ENCODE measurements around the gene ANKRD12.

Gene ANKRD12

GRCh38 chr18:9239720-9240119, 103.1 kb downstream of the ANKRD12 start:
- Histone ChIP-seq H3K27me3 (ENCODE audit: low read depth, low read length) (no peaks in the 10 kb centered on the region), H3K4me1 (ENCODE audit: low read length) (peaks cover 55% of the 10 kb centered on the region), H3K9ac (ENCODE audit: low read length) (no peak overlapping the region), H3K4me3 (ENCODE audit: low read length) (peak overlapping the region; percentile 13), H2AFZ (ENCODE audit: low read depth, low read length) (no peak overlapping the region), H3K79me2 (ENCODE audit: low read length) (peaks cover 4% of the 10 kb centered on the region), H3K36me3 (replicated peaks; ENCODE audit: low read depth, low read length) (peaks cover 56% of the 10 kb centered on the region), H3K27ac (ENCODE audit: low read length) (peak overlapping the region; percentile 57), H3K9me3 (ENCODE audit: insufficient read depth, low read length) (no peaks in the 10 kb centered on the region), H3K4me2 (ENCODE audit: low read length) (peak overlapping the region; percentile 52), H4K20me1 (ENCODE audit: insufficient read depth, low read length) (peaks cover 35% of the 10 kb centered on the region)
- TF ChIP-seq CTCF (IDR thresholded peaks at IDR 0.05; ENCODE audit: low read depth, low read length) (no peak), EZH2phosphoT487 (IDR thresholded peaks at IDR 0.05; ENCODE audit: low read depth) (no peak)

GRCh38 chr18:9240270-9240669, 103.7 kb downstream of the ANKRD12 start:
- TF ChIP-seq CTCF (IDR thresholded peaks at IDR 0.05; ENCODE audit: low read depth, low read length), result no peak
- no peak for TF ChIP-seq EZH2phosphoT487 (IDR thresholded peaks at IDR 0.05; ENCODE audit: low read depth)

GRCh38 chr18:9243029-9243428, 106.4 kb downstream of the ANKRD12 start:
- peaks cover 51% of the 10 kb centered on the region for H3K4me1 ChIP-seq (ENCODE audit: low read length)
- H3K4me3 ChIP-seq (ENCODE audit: low read length), result no peak overlapping the region
- peaks cover 40% of the 10 kb centered on the region for H3K36me3 ChIP-seq (replicated peaks; ENCODE audit: low read depth, low read length)
- H3K79me2 ChIP-seq (ENCODE audit: low read length), result peaks cover 4% of the 10 kb centered on the region
- TF ChIP-seq EZH2phosphoT487 (IDR thresholded peaks at IDR 0.05; ENCODE audit: low read depth) (no peak), CTCF (IDR thresholded peaks at IDR 0.05; ENCODE audit: low read depth, low read length) (no peak)
- no peaks in the 10 kb centered on the region for H3K9me3 ChIP-seq (ENCODE audit: insufficient read depth, low read length)
- no peak overlapping the region for H2AFZ ChIP-seq (ENCODE audit: low read depth, low read length)
- peak overlapping the region; percentile 17; the same call in 1 of the 2 replicates for H3K27ac ChIP-seq (ENCODE audit: low read length)
- no peaks in the 10 kb centered on the region for H3K27me3 ChIP-seq (ENCODE audit: low read depth, low read length)
- H4K20me1 ChIP-seq (ENCODE audit: insufficient read depth, low read length), result peaks cover 26% of the 10 kb centered on the region
- no peak overlapping the region for H3K4me2 ChIP-seq (ENCODE audit: low read length)
- H3K9ac ChIP-seq (ENCODE audit: low read length), result no peak overlapping the region

More at GRCh38 chr18:9240270-9240669, 103.7 kb downstream of the ANKRD12 start:
- Histone ChIP-seq H3K27me3 (ENCODE audit: low read depth, low read length) (no peaks in the 10 kb centered on the region), H3K4me2 (ENCODE audit: low read length) (peak overlapping the region; percentile 52), H3K79me2 (ENCODE audit: low read length) (peaks cover 4% of the 10 kb centered on the region), H3K4me3 (ENCODE audit: low read length) (peak overlapping the region; percentile 13; the same call in 1 of the 2 replicates), H3K27ac (ENCODE audit: low read length) (peak overlapping the region; percentile 57), H4K20me1 (ENCODE audit: insufficient read depth, low read length) (peaks cover 30% of the 10 kb centered on the region), H3K4me1 (ENCODE audit: low read length) (peaks cover 55% of the 10 kb centered on the region), H2AFZ (ENCODE audit: low read depth, low read length) (no peak overlapping the region), H3K36me3 (replicated peaks; ENCODE audit: low read depth, low read length) (peaks cover 52% of the 10 kb centered on the region), H3K9me3 (ENCODE audit: insufficient read depth, low read length) (no peaks in the 10 kb centered on the region), H3K9ac (ENCODE audit: low read length) (no peak overlapping the region)

- H3K4me2 ChIP-seq (ENCODE audit: low read length), result no peak overlapping the region
- peaks cover 38% of the 10 kb centered on the region for H3K4me1 ChIP-seq (ENCODE audit: low read length)
- H4K20me1 ChIP-seq (ENCODE audit: insufficient read depth, low read length), result peaks cover 16% of the 10 kb centered on the region
- no peak overlapping the region for H3K9ac ChIP-seq (ENCODE audit: low read length)
- H3K79me2 ChIP-seq (ENCODE audit: low read length), result peaks cover 4% of the 10 kb centered on the region
- no peak overlapping the region for H2AFZ ChIP-seq (ENCODE audit: low read depth, low read length)
- no peaks in the 10 kb centered on the region for H3K9me3 ChIP-seq (ENCODE audit: insufficient read depth, low read length)
- no peak for TF ChIP-seq CTCF (IDR thresholded peaks at IDR 0.05; ENCODE audit: low read depth, low read length)
- no peak for TF ChIP-seq EZH2phosphoT487 (IDR thresholded peaks at IDR 0.05; ENCODE audit: low read depth)
- no peak overlapping the region for H3K4me3 ChIP-seq (ENCODE audit: low read length)
- no peak overlapping the region for H3K27ac ChIP-seq (ENCODE audit: low read length)
- H3K27me3 ChIP-seq (ENCODE audit: low read depth, low read length), result no peaks in the 10 kb centered on the region
- peaks cover 39% of the 10 kb centered on the region for H3K36me3 ChIP-seq (replicated peaks; ENCODE audit: low read depth, low read length)
Observed at GRCh38 chr18:9244376-9244775, 107.8 kb downstream of the ANKRD12 start.
